ENCODE results near the gene ABI3BP. TPM values are rescaled to one million over a fixed set of nuclear protein-coding genes. Genes with fewer than 3 reads are reported as not detected.
A peak's percentile ranks its signal among the peaks of the same experiment; 100 is the strongest.

Gene ABI3BP
- total RNA-seq, 1 donor from 2014 or later, result 52.6 TPM

DNA sequence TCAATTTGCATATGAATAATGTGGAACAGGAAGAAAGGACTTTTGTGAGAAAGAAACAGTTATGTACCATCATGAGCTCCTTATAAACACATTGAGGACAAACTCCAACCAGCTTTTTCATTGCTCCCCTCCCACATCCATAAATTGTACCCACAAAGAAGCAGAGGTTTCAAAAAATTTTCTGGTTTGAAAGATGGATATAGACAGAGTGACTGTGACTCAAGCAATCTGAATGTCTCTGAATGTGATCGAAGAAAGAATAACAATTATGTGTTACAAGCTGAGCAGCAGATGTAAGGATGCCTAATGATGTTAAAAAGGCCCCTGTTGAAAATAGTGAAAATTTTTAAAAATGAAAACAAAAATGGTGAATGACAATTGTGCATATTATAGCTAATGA lies 156.6 kb downstream of the ABI3BP start:
- no peak for DNase-seq (ENCODE audit: low read depth)

DNA sequence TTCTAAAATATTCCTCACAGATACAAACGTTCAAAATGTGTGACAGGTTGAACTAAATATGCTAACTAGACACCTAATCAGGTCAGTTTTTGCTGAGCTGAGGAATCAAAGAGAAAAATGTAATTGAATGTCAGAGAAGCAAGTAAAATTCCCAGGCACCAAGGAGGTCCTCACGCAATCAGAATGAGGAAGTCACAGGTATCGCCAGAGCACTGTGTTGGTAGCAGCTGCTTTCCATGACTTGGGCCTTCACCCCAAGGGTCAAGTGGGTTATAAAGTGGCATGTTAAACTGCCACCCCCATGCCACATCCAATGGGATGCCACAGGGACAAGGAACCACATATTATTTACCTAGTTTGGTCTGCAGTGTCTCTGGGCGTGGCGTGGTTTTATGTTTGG lies 158.9 kb downstream of the ABI3BP start:
- DNase-seq (ENCODE audit: low read depth), result no peak

DNA sequence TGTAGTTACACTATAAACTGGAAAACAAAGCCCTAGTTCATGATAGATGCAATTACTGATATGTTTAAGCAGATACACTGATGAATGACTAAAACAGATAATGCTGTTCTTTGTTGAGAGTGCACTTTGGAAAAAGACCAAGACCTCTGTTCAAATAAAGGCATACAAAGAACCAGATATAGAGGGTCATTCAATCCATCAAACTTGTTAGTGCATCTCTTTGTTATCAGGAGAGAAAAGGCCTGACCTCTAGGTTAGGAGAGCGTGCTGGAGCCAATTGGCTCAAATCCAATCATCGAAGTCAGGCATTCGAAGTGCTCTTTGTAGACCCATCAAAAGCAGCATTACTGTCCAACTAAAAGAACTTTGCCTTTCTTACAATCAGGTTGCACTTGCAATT lies 159.7 kb downstream of the ABI3BP start:
- DNase-seq (ENCODE audit: low read depth), result no peak

DNA sequence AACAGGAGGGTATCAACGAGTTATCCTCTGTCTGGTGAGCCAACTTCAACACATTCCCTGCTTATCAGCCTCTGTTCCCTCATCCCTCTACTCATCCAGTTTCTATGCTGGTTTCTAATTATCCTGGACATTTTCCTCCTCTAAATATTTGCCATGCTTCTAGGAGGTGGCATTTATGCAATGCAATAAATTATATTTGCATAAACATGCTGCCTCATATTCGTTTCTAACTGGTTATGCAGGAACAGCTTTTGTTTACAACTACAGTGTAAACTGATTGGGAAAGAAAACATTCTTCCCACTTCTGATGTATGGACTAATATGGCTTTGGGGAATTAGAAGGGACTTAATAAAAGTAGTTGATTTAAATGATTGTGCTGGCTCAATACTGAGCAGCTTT lies 161.6 kb downstream of the ABI3BP start:
- no peak for DNase-seq (ENCODE audit: low read depth)

DNA sequence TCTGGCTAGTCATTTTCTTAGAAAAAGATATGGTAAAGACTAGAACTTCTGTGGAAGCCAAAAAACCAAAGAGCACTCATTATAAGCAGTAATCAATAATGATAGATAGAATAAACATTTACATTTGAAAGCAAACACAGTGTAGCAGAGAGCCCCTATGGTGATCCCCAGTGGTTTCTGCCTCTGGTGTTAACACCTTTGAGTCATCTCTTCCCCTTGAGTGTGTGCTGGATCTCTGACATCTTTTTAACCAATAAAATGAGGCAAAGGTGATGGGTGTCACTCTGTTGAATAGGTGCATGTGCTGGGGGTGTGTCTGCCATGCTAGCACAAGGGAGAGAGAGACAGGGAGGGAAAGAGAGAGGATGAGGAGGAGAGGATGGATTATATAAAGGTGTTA lies 162.3 kb downstream of the ABI3BP start:
- DNase-seq (ENCODE audit: low read depth), result no peak

DNA sequence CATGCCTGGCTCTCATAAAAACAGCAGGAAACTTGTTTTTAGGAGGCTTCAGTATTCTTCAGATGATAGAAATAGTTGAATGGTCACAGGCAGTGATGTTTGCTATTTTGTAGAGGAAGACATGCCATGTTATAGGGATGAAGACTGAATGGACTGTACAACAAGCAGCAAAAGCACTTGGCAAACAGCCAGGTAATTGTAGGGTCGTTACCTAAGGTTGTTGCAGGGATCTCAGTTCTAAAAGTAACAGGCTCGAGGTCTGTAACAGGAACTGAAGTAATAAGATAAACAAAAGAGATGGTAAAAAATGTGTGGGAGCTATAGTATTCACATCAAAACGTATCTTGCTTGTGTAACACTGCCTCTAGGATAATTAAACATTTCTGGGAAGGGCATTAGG lies 167.6 kb downstream of the ABI3BP start:
- no peak for DNase-seq (ENCODE audit: low read depth)

DNA sequence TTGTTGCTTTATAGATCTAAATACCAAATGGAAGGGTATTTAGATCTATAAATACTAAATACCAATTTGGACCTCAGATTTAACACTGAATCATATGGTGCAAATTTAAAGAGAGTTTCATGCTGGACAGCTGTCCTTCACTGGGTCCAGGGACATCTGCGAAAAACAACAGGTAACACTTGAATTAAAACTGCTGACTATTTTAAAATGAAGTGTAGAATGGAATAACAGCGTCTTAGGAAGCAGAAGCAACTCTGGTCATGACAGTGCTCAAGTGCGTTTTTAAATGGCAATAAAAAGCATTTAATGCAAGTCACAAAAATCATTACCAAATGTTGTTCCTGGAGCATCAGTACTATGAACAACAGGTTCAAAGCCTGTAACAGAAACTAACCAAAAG lies 177.6 kb downstream of the ABI3BP start:
- DNase-seq (ENCODE audit: low read depth), result no peak

DNA sequence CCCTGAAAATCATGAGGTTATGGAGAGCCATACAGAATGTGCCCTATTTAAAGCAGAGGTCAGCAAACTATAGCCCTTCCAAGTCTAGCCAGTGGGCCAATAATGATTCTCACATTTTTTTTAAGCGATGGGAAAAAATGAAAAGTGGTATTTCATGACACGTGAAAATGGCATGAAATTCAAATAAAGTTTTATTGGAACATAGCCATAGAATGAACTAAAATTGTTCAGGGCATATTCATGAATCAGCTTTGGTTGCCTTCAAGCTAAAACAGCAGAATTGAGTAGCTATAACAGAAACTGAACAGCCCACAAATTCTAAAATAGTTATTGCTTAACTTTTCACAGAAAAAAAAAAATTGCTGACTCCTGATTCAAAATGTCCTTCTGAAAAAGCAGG lies 179.4 kb downstream of the ABI3BP start:
- DNase-seq (ENCODE audit: low read depth), result no peak

DNA sequence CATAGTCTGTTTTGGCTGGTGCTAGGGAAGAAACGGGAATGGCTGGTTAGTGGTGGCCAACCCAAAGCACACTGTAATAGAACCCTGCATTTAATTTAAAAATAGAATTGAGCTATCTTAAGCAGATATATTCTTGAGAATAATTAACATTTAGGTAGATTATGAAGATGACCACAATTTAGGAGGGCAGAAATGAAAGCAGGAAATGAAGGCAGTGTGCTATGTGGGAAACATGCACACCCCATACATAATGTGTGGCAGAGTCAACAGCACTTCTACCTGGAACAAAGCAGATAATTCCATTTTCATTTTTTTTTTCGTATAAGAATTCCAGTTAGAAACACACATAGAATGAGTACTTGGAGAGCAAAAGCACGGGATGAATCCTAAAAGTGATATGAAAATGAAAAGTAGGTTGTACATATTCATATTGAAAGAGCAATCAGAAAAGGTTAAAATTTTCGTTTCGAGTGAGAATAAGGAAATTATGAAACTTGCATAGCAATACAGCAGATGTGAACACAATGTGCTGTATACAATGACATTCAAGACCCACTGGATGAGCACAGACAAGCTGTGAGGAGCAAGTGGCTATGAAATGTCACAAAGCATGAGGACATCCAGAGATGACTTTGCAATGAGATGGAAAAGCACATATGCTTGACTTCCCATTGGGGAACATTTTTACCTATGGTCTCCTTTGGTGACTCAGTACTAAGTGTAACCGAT lies 181.3 kb downstream of the ABI3BP start:
- DNase-seq (ENCODE audit: low read depth), result no peak

DNA sequence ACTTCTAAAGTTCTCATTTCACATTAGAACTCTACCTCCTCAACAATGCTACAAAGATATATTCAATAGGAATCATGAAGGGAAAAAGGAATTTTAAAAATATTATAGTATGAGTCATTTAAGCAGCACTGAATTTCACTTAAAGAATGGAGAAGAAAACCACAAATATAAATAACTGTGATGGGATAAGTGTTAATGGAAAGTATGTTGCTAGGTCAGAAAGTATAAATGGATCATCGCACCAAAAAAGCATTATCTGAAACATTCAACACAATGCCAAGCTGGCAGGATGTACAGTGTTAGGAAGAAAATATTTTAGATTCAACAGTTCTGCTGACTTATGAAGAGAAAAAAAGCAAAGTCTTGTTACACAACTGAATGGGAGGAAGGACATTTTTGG lies 182.6 kb downstream of the ABI3BP start:
- no peak for DNase-seq (ENCODE audit: low read depth)

DNA sequence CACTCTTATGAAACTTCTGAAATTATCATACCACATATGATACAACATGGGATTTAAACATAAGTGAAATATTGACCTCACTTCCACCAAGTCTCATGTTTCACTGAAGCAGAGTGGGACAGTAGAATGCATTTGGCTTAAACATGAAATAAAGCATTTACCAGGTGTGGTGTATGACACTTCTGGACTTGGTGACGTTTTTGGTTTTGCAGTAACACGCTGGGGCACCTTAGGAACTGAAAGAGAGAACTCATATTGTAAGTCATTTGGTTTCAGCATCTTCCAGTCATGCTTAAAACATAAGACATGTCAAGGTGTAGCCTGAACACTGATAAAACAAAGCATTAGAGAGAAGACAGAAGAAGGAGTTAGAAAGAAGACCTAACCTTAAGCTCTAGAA lies 188.6 kb downstream of the ABI3BP start:
- DNase-seq (ENCODE audit: low read depth), result no peak

DNA sequence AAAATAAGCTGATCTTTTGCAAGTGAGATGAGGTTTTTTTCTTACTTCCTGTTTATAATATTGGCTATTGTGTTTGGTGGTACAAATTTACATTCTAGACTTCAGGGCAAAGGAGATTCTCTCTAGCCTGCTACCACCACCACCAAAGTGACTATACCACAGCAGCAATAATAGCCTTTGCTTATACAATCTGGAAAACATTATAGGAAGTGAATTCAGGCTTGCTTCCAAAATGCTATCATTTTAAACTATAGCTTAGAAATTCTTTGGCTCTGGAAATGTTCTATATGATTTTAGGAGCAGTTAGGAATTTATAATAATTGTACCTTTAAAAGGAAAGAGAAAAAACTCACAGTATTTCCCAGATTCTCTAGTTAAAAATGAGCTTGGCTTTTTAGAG lies 189.5 kb downstream of the ABI3BP start:
- no peak for DNase-seq (ENCODE audit: low read depth)

DNA sequence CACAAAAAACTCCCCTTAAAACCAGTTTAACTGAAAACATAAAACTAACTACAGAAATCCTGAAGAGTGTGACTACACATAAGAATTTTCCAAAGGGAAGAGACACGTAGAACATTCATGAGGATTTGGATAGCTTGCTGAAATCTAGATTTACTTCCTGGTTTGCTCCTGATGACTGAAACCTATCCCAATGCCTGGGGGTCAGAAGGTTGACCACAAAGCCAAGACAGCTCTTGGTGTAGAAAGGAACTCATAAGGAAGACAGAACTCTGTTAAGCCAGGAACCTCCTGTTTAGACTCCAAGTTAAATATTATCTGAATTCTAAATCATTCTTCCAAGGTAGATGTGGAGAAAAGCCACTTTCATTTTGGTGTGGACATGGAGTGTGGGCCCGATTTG lies 191.1 kb downstream of the ABI3BP start:
- peak; percentile 96 for DNase-seq (ENCODE audit: low read depth)

DNA sequence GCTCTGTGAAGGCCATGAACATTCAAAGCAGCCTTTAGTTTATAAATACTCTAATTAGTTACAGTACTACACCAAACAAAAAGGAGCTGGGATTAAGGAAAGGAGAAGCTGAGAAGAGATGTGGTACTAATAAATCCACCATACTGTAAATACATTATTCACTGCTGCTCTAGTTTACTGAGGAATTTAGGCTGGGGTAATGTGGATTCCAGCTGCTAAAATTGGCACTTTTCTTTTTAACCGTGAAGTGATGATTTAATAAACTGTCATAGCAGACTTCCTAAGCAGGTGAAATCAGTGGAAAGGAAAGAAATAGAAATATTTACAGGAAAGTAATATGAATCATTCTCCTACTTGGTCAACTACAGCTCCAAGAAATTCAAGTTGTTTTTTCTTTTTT lies 195.2 kb downstream of the ABI3BP start:
- DNase-seq (ENCODE audit: low read depth), result no peak

DNA sequence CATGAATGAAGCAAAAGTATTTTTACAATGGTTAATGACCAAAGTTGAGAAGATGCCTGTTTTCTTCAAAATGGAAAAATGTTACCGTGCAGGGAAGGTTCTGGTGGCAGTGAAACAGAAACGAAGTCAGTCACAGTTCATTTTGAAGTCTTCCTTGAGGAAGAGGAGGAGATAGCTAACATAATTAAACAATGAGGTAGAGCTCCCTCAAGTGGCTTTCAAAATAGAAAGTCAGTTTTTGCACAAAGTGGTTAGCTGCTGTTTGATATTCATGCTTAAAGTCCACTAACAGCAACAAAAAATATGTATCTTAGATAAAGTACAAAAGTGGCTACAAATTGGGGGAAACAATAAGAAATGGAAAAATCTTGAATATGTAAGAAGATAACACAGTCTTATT lies 196.7 kb downstream of the ABI3BP start:
- DNase-seq (ENCODE audit: low read depth), result peak; percentile 55

DNA sequence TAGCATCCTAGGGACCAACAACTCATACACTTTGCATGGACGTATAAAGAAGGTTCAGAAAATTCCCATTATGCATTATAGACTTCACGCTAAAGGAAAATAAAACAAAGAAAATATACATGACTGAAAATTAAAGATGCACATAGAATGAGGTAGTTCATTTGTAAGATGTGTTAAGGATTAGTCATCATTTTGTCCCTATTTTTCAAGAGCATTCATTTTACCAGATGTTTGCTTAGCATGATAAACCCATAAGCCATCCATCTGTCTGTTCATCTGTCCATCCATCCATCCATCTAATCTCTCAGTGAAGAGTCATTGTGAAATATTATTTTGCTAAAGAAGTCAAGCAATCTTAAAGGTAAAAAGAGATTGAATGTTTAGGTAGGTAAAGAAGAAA lies 203.6 kb downstream of the ABI3BP start:
- no peak for DNase-seq (ENCODE audit: low read depth)

DNA sequence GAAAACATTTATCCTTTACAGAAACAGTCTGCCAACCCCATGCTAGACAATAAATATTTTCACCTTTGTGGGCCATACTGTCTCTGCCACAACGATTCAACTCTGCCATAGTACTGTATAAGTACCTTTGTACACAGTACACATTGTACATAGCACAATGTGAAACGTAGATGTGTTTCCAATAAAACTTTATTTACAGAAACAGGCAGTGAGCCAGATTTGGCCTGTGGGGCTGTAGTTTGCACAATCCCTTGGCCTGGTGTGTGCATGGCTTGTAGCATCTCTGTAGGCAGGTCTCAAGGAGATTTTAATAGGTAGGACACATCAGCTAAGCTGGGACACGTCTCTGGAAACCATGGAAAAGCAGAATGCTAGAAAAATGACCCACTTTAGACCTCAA lies 209.6 kb downstream of the ABI3BP start:
- DNase-seq (ENCODE audit: low read depth), result no peak

DNA sequence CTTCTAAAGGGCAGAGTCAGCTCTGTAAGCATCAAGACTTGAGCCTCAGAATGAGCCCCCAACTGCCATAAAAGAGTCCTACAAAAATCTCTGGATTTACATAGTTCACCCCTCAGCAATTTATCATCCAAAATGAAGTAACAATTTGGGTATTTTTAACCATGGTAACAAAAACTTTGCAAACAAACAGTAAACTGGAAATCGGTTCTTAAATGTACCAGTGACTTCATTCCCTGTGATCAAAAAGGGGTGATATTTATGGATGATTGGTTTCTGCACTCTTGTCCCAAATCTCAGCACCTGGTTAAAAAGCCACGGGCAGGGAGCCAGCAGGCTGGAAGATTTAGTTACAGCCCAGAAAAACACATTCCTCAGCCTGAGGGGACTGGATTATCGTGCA lies 210.3 kb downstream of the ABI3BP start:
- peak; percentile 56 for DNase-seq (ENCODE audit: low read depth)

DNA sequence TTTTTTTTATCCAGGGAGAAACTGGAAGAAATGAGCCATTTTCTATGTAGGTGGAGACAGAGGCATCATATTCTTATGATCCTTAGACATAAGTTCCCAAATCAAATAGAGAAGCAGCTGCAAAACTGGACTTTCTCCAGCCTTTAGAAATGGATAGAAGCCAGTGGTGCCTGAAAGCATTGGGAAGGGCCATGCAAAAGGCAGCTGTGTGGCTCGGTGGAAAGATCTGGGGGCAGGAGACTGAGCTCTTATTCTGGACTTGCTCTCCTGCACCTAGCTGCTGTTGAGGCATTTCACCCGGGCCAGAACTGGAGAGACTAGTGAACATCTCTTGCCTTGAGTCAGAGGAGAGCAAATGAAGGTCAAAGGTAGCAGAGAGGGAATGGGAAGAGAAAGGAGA lies 210.9 kb downstream of the ABI3BP start:
- no peak for DNase-seq (ENCODE audit: low read depth)

DNA sequence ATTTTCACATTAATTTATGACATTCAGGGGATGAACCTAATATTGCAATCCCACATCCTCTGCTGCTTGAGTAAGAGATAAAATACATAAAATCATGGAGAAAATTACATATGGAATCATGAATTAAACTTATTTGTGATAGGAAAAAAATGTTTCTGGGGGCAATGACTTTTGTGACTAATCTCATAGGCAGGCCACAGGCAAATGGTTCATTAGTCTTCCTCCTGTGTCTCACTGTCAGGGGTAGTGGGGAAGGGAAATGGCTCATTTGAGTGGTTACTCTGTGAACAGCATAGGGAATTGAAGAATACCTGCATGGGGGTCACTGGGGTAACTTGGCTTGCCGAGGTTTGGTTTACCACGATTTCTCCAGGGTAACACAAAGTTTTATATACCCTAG lies 211.9 kb downstream of the ABI3BP start:
- DNase-seq (ENCODE audit: low read depth), result peak; percentile 66

DNA sequence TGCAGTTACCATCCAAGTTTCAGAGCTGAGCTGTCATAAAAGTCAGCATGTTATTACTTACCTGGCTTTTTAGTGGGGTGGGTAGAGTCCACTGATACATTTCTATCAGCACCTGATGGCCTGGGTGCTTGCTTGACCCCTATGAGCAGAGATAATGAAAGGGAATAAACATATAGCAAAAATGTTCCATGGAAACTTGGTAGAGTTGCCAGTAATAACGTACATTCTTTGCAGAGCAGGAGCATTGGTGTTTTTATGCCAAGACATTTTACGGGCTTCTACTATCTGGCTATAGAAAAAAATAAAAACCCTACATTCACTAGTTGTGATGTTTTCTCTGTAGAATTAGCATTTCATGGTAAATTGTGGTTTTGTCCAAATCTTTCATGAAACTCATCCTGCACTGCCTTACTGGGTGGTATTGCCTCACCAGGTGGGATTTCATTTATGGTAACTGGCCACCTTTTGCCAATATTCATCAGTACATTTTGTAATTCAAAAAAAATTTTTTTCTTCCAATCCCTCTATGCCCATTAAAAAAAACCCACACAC lies 213.1 kb downstream of the ABI3BP start:
- no peak for DNase-seq (ENCODE audit: low read depth)

DNA sequence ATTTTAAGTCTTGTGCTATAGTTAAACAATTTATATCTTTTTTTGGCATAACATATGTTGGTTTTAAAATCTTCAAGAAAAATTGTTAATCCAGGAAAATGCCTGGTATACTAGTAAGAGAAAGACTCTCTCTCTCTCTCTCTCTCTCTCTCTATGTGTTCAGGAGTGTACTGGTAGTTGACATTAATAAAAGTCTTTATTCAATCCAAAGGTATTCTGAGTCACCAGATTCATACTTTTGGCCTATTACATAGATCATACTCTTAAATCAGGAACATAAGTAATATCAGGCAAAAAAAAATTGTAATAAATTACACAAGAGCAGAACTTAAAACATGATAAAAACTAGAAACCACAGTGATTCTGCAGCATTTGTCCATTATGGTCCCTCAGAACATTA lies 213.7 kb downstream of the ABI3BP start:
- no peak for DNase-seq (ENCODE audit: low read depth)

DNA sequence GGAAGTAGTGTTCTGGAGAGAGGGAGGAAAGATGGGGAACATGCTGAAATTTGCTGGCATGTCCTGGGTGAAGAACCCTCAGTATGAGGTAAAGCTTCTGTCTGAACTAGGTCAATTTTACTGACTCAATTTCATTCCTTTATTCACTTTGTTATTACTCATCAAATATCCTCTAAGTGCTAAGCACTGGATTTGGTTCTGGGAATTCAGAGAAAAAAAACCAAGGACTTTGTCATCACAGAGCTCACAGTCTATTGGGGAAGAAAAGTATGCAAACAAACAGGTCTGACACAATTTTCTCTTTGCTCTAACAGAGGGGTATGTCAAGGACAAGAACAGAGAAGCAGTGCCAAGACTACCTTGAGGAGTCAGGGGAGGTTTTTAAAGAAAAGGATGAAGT lies 215.9 kb downstream of the ABI3BP start:
- peak; percentile 54 for DNase-seq (ENCODE audit: low read depth)

DNA sequence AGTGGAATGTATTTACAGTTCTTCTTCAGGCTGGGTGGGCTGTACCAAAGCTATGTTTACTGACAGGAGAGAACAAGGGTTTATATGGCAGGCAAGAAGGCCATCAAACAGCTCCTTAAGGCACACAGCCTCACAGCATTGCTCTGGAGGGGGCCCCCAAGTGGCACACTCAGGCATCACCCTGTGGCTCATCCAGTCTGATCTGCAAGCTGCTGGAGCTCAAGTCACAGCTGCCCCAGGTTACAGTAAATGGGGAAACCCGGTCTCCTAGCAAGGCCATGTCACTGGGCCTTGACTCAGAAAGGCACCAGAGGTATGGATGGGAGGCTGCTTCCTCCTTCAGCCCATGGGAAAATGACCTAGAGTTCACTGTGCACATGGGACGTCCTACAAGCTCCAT lies 216.5 kb downstream of the ABI3BP start:
- DNase-seq (ENCODE audit: low read depth), result no peak

Measured in renal cortical epithelial cell (primary cell).